PFSK-1 (cell line): Measurements from ENCODE around the gene CFAP57.

ENCODE experiments used
- FOXP2 ChIP-seq: optimal IDR thresholded peaks from 2 replicates; pipeline ENCODE3; 2011; ENCODE audit warnings: borderline replicate concordance, control low read depth, inconsistent platforms; ENCODE audit not compliant: insufficient read depth; ENCODE audit errors: extremely low read length, extremely low read depth
- POLR2AphosphoS5 ChIP-seq: IDR thresholded peaks from 2 replicates; pipeline ENCODE4 v1.6.1; 2012; ENCODE audit warnings: low read depth, mild to moderate bottlenecking, control low read depth, low read length, moderate library complexity
- SIN3A ChIP-seq: IDR thresholded peaks from 2 replicates; pipeline ENCODE4 v1.6.1; 2012; ENCODE audit warnings: mild to moderate bottlenecking, low read length, moderate library complexity, borderline replicate concordance; ENCODE audit not compliant: insufficient read depth
- TAF1 ChIP-seq: IDR thresholded peaks from 2 replicates; pipeline ENCODE4 v1.6.1; 2012; ENCODE audit warnings: low read length, control low read depth, borderline replicate concordance; ENCODE audit not compliant: insufficient read depth
- TF ChIP-seq, protein P1 (sequence below), 2 experiments: IDR thresholded peaks; 2 replicates each; pipeline versions ENCODE4 v1.6.1 to v1.8.0; 2011 to 2012; ENCODE audit warnings: low read depth in 2 of 2, low read length in 2 of 2, control low read depth in 1 of 2, inconsistent platforms in 1 of 2, mild to moderate bottlenecking in 1 of 2, moderate library complexity in 1 of 2; ENCODE audit not compliant: insufficient read depth in 1 of 2

The CFAP57 gene

DNA sequence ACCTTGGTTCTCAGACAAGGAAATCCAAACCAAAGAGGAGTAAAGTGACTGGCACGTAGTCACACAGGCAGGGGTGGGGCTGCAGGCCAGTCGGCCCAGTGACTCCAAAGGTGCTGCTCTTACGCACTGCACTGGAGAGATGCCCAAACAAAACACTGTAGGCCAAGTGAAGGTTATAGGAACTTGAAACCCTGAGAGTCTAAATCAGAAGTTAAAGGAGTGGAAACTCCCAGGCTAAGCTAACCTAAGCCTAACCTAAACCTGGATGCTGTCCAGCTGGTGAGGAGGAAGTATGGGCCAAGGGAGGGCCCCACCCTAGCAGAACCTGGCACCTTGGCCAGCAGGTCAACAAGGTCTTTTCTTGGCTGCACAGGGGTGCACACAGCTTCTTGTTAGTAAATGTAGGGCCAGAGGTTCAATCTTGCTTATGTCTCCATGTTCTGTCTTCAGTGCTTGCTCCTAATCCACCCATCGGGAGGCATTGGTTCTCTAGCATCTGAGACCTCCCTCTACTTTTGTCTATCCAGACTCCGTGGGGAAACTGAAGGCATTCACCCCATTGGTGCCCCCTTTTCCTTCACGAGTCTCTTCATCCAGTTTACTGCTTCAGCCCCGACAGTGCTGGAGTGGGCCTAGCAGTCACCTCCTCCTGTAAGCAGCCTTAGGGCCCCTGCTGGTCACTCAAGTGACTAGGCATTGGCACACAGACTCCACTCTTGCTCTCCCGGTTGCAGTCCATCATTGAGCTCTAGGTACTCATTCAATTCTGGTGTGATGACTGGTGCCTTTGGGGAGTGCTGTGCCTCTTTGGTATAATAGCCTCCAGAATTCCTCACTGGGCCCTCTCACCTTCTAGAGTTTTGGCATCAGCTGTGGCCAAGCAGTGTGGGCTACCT lies 84.8 kb downstream of the CFAP57 start:
- TF ChIP-seq SIN3A = no peak
- no peak for TF ChIP-seq FOXP2
- TF ChIP-seq, protein P1, sequence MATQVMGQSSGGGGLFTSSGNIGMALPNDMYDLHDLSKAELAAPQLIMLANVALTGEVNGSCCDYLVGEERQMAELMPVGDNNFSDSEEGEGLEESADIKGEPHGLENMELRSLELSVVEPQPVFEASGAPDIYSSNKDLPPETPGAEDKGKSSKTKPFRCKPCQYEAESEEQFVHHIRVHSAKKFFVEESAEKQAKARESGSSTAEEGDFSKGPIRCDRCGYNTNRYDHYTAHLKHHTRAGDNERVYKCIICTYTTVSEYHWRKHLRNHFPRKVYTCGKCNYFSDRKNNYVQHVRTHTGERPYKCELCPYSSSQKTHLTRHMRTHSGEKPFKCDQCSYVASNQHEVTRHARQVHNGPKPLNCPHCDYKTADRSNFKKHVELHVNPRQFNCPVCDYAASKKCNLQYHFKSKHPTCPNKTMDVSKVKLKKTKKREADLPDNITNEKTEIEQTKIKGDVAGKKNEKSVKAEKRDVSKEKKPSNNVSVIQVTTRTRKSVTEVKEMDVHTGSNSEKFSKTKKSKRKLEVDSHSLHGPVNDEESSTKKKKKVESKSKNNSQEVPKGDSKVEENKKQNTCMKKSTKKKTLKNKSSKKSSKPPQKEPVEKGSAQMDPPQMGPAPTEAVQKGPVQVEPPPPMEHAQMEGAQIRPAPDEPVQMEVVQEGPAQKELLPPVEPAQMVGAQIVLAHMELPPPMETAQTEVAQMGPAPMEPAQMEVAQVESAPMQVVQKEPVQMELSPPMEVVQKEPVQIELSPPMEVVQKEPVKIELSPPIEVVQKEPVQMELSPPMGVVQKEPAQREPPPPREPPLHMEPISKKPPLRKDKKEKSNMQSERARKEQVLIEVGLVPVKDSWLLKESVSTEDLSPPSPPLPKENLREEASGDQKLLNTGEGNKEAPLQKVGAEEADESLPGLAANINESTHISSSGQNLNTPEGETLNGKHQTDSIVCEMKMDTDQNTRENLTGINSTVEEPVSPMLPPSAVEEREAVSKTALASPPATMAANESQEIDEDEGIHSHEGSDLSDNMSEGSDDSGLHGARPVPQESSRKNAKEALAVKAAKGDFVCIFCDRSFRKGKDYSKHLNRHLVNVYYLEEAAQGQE (IDR thresholded peaks at IDR 0.05; ENCODE audit: insufficient read depth in 1 of 2, low read depth in 2 of 2, low read length in 2 of 2) = no peak
- no peak for TF ChIP-seq POLR2AphosphoS5
- TF ChIP-seq TAF1 = no peak

DNA sequence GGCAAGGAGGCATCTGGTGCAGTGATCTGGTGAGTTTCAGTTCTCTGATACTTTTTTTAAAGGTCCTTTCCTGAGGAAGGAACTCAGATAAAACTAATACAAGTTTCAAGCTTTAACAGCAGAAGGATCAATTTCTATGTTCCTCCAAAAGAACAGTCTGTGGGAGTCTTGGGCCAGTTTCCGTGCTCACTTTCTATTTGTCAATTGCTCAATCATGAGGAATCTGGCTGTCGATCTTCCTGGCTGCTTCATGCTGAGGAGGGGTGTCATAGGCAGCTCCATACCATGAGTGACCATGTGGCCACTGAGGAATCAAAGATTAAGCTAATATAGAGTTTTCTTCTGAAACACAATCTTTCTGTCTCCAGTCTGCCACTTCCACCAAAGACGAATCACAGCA lies 86.2 kb downstream of the CFAP57 start:
- TF ChIP-seq, protein P1 (IDR thresholded peaks at IDR 0.05; ENCODE audit: insufficient read depth in 1 of 2, low read depth in 2 of 2, low read length in 2 of 2) = no peak
- no peak for TF ChIP-seq TAF1
- no peak for TF ChIP-seq FOXP2
- TF ChIP-seq SIN3A = no peak
- no peak for TF ChIP-seq POLR2AphosphoS5

DNA sequence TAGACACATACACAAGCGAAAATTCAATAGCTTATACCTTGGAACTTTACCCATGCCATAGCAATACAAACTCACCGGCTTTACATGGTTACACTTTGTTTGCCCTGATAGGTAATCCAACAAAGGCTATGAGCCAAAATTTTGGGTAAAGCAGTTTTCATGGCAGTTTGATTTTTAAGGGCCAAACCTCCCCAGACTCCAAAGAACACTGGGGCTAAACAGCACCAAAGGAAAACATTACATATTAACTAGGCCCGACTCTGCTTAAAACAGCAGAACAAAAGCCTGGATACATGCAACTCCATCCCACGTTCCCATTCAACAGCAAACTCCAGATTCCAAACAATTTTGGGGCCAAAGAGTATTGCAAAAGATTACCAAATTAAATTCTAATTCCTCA lies 93.3 kb downstream of the CFAP57 start:
- TF ChIP-seq FOXP2 (no peak), POLR2AphosphoS5 (no peak), SIN3A (no peak), TAF1 (no peak)
- TF ChIP-seq, protein P1 (IDR thresholded peaks at IDR 0.05; ENCODE audit: insufficient read depth in 1 of 2, low read depth in 2 of 2, low read length in 2 of 2) = no peak

DNA sequence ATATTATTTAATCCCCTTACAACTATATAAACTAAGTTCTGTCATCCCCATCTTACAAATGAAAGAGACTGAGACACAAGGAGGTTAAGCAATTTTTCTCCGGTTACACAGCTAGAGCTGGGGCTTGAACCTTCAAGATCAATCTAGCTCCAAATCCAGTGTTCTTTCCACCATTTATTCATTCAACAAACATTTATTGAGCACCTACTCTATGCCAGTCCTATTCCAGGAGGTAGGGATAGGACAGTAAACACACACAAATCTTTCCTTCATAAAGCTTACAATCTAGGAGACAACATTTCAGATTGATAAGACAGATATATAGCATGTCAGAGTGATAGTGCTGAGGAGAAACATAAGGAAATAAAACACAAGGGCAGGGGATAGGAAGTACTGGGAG lies 94.8 kb downstream of the CFAP57 start:
- no peak for TF ChIP-seq TAF1
- no peak for TF ChIP-seq POLR2AphosphoS5
- TF ChIP-seq, protein P1 (IDR thresholded peaks at IDR 0.05; ENCODE audit: insufficient read depth in 1 of 2, low read depth in 2 of 2, low read length in 2 of 2) = no peak
- no peak for TF ChIP-seq SIN3A
- TF ChIP-seq FOXP2 = no peak
